Loucy (cell line): ENCODE data around the gene MAVS.

Experiments used
- H2AFZ ChIP-seq: fragments of 200-600 bp; sonication (generic); 2 replicates; pipeline ENCODE4 v1.6.0; 2016; ENCODE audit warnings: antibody characterized with exemption, mild to moderate bottlenecking, low read length, moderate library complexity
- H3F3A ChIP-seq: fragments of 200-600 bp; 2 replicates; pipeline ENCODE4 v1.6.0; 2016; ENCODE audit warnings: antibody characterized with exemption, low read depth, mild to moderate bottlenecking
- H3K27me3 ChIP-seq: fragments of 200-600 bp; sonication (generic); 2 replicates; pipeline ENCODE4 v1.6.1; 2014; ENCODE audit warnings: low read length, mild to moderate bottlenecking; ENCODE audit not compliant: insufficient read depth, poor library complexity, severe bottlenecking
- H3K36me3 ChIP-seq: fragments of 200-600 bp; sonication (generic); 2 replicates; pipeline ENCODE4 v1.6.1; 2016; ENCODE audit warnings: low read length; ENCODE audit not compliant: insufficient read depth
- H3K4me1 ChIP-seq: fragments of 200-600 bp; sonication (generic); 2 replicates; pipeline ENCODE4 v1.5.1; 2014; ENCODE audit warnings: low read length, mild to moderate bottlenecking; ENCODE audit not compliant: insufficient read depth, poor library complexity, severe bottlenecking
- H3K4me2 ChIP-seq: fragments of 200-600 bp; sonication (generic); 2 replicates; pipeline ENCODE4 v1.6.0; 2014; ENCODE audit warnings: antibody characterized with exemption, low read length, low read depth, mild to moderate bottlenecking; ENCODE audit not compliant: poor library complexity, severe bottlenecking
- H3K4me3 ChIP-seq: fragments of 200-600 bp; sonication (generic); 2 replicates; pipeline ENCODE4 v1.5.1; 2014; ENCODE audit warnings: low read length, mild to moderate bottlenecking, mixed read lengths; ENCODE audit not compliant: poor library complexity, severe bottlenecking
- H3K79me2 ChIP-seq: fragments of 200-600 bp; sonication (generic); 2 replicates; pipeline ENCODE4 v1.6.1; 2014; ENCODE audit warnings: low read length; ENCODE audit not compliant: insufficient read depth
- H3K9ac ChIP-seq: fragments of 200-600 bp; sonication (generic); 2 replicates; pipeline ENCODE4 v1.6.0; 2014; ENCODE audit warnings: mild to moderate bottlenecking, low read depth, low read length, moderate library complexity; ENCODE audit not compliant: poor library complexity, severe bottlenecking
- H3K9me2 ChIP-seq: fragments of 200-600 bp; sonication (generic); replicated peaks from 2 replicates; pipeline ENCODE4 v1.6.1; 2016; ENCODE audit warnings: low read depth, low read length, mixed read lengths
- H3K9me3 ChIP-seq: fragments of 200-600 bp; sonication (generic); 2 replicates; pipeline ENCODE4 v1.6.1; 2014; ENCODE audit warnings: mild to moderate bottlenecking, antibody characterized with exemption, low read length, low read depth; ENCODE audit not compliant: insufficient read depth
- H4K20me1 ChIP-seq: fragments of 200-600 bp; sonication (generic); 2 replicates; pipeline ENCODE4 v1.6.0; 2014; ENCODE audit warnings: antibody characterized with exemption, low read length, mild to moderate bottlenecking; ENCODE audit not compliant: insufficient read depth, poor library complexity, severe bottlenecking
- EZH2phosphoT487 ChIP-seq: fragments of 200-600 bp; IDR thresholded peaks from 2 replicates; pipeline ENCODE4 v1.6.1; 2018; ENCODE audit warnings: antibody characterized with exemption, mild to moderate bottlenecking, moderate library complexity, borderline replicate concordance
- TF ChIP-seq, protein P1 (sequence below): fragments of 200-600 bp; sonication (generic); conservative IDR thresholded peaks from 2 replicates; pipeline ENCODE4 v1.5.1; 2014; ENCODE audit warnings: mild to moderate bottlenecking, antibody characterized with exemption, low read length

MAVS gene

GRCh38 chr20:3908667-3909066 lies 62.0 kb downstream of the MAVS start:
- Histone ChIP-seq H4K20me1 (peaks cover 74% of the 10 kb centered on the region), H3K4me2 (no peak overlapping the region), H3K79me2 (peaks cover 96% of the 10 kb centered on the region), H3K4me1 (no peaks in the 10 kb centered on the region), H3K9ac (no peak overlapping the region), H2AFZ (no peak overlapping the region), H3F3A (no peaks in the 10 kb centered on the region; the same call in 1 of the 2 replicates), H3K27me3 (no peaks in the 10 kb centered on the region), H3K4me3 (no peak overlapping the region), H3K9me2 (no peaks in the 10 kb centered on the region), H3K9me3 (no peaks in the 10 kb centered on the region), H3K36me3 (peaks cover 64% of the 10 kb centered on the region)
- TF ChIP-seq, protein P1, sequence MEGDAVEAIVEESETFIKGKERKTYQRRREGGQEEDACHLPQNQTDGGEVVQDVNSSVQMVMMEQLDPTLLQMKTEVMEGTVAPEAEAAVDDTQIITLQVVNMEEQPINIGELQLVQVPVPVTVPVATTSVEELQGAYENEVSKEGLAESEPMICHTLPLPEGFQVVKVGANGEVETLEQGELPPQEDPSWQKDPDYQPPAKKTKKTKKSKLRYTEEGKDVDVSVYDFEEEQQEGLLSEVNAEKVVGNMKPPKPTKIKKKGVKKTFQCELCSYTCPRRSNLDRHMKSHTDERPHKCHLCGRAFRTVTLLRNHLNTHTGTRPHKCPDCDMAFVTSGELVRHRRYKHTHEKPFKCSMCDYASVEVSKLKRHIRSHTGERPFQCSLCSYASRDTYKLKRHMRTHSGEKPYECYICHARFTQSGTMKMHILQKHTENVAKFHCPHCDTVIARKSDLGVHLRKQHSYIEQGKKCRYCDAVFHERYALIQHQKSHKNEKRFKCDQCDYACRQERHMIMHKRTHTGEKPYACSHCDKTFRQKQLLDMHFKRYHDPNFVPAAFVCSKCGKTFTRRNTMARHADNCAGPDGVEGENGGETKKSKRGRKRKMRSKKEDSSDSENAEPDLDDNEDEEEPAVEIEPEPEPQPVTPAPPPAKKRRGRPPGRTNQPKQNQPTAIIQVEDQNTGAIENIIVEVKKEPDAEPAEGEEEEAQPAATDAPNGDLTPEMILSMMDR: no peak
- TF ChIP-seq EZH2phosphoT487: no peak

- Histone ChIP-seq H3K27me3 (no peaks in the 10 kb centered on the region), H3K4me1 (no peaks in the 10 kb centered on the region), H3K9ac (no peak overlapping the region), H3F3A (no peaks in the 10 kb centered on the region; the same call in 1 of the 2 replicates), H3K36me3 (peaks cover 74% of the 10 kb centered on the region), H2AFZ (no peak overlapping the region), H3K4me3 (no peak overlapping the region), H3K79me2 (peaks cover 95% of the 10 kb centered on the region), H3K4me2 (no peak overlapping the region), H3K9me3 (no peaks in the 10 kb centered on the region), H3K9me2 (no peaks in the 10 kb centered on the region), H4K20me1 (peaks cover 65% of the 10 kb centered on the region)
- TF ChIP-seq EZH2phosphoT487: no peak
- TF ChIP-seq, protein P1: no peak
These were observed 63.3 kb downstream of the MAVS start for GRCh38 chr20:3909952-3910366.

DNA sequence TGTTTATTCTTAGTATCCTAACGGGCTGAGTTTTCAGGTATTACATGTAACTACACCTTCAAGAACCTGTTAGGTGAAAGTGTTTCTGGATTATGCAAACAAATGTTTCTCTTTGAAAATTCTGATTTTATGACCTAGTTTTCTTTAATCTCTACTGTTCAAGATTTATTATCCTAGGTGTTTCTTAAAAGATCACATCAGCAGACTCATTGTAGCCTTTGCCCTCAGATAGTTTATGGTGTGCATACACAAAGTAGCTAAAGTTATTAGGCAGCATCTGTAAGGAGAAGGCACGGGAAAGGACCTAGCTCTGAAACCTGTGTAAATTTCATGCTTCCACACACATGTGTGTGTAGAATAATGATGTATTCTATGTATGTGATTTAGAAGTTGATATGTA lies 64.2 kb downstream of the MAVS start:
- Histone ChIP-seq H3K9me3 (no peaks in the 10 kb centered on the region), H3K4me3 (no peak overlapping the region), H3K9ac (no peak overlapping the region), H4K20me1 (peaks cover 61% of the 10 kb centered on the region), H3K4me2 (no peak overlapping the region), H3K27me3 (no peaks in the 10 kb centered on the region), H2AFZ (no peak overlapping the region), H3K36me3 (peaks cover 82% of the 10 kb centered on the region), H3F3A (no peaks in the 10 kb centered on the region; the same call in 1 of the 2 replicates), H3K79me2 (peaks cover 96% of the 10 kb centered on the region), H3K9me2 (no peaks in the 10 kb centered on the region), H3K4me1 (no peaks in the 10 kb centered on the region)
- TF ChIP-seq, protein P1: no peak
- TF ChIP-seq EZH2phosphoT487: no peak
